NB4 (cell line): ENCODE measurements around the gene SIVA1.

Source experiments
- MYC ChIP-seq: IDR thresholded peaks from 2 replicates; pipeline ENCODE4 v1.6.1; 2011; ENCODE audit warnings: low read depth, low read length
- POLR2A ChIP-seq: IDR thresholded peaks from 2 replicates; pipeline ENCODE4 v1.6.1; 2011; ENCODE audit warnings: mild to moderate bottlenecking; ENCODE audit not compliant: insufficient read length; ENCODE audit errors: extremely low read depth
- TF ChIP-seq, protein P1 (sequence below): IDR thresholded peaks from one replicate; pipeline ENCODE4 v1.5.1; 2012; ENCODE audit warnings: low read depth, low read length

DNA sequence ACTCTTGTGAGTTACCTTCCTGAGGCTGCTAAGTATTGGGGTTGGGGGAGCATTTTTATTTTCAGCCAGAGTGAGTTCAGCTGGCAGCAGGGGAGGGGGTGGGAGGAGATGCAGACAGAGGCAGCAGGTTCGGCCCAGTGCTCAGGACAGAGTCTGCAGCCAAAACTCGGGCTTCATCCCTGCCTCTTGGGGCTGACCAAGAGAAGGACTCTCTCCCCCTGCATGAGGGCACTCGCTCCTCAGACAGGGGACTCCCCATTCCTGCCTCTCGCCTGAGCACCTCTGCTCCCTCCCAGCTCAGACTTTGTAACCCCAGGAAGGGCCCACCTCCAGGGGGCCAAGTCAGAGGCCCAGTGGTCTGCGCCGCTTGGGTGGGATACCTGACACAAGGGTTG is 43.7 kb downstream of the SIVA1 start:
- TF ChIP-seq, protein P1, sequence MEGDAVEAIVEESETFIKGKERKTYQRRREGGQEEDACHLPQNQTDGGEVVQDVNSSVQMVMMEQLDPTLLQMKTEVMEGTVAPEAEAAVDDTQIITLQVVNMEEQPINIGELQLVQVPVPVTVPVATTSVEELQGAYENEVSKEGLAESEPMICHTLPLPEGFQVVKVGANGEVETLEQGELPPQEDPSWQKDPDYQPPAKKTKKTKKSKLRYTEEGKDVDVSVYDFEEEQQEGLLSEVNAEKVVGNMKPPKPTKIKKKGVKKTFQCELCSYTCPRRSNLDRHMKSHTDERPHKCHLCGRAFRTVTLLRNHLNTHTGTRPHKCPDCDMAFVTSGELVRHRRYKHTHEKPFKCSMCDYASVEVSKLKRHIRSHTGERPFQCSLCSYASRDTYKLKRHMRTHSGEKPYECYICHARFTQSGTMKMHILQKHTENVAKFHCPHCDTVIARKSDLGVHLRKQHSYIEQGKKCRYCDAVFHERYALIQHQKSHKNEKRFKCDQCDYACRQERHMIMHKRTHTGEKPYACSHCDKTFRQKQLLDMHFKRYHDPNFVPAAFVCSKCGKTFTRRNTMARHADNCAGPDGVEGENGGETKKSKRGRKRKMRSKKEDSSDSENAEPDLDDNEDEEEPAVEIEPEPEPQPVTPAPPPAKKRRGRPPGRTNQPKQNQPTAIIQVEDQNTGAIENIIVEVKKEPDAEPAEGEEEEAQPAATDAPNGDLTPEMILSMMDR = no peak
- TF ChIP-seq MYC (no peak), POLR2A (no peak)
